NT2/D1 (cell line): ENCODE data around the gene TALDO1.

ENCODE experiments used
- SUZ12 ChIP-seq: IDR thresholded peaks from 2 replicates; pipeline ENCODE4 v1.6.1; 2011; ENCODE audit not compliant: insufficient read length, insufficient read depth; ENCODE audit errors: extremely low read depth
- YY1 ChIP-seq: IDR thresholded peaks from 2 replicates; pipeline ENCODE4 v1.6.1; 2011; ENCODE audit not compliant: insufficient read length, insufficient read depth
- ZNF274 ChIP-seq: IDR thresholded peaks from 2 replicates; pipeline ENCODE4 v1.6.1; 2011; ENCODE audit warnings: mild to moderate bottlenecking, low read depth, low read length

- TF ChIP-seq YY1 (no peak), SUZ12 (no peak), ZNF274 (no peak)
Measured at GRCh38 chr11:699753-700152, 47.5 kb upstream of the TALDO1 start.
